ENCODE results near the gene REPS1.
"Not testable (repeated sequence)": the region's sequence is repeated elsewhere in the genome, so short reads cannot be mapped to it uniquely, and the experiment has no call there.

REPS1 gene

GRCh38 chr6:139003751-139004150 lies 15.7 kb upstream of the REPS1 start:
- DNase-seq = no peak

GRCh38 chr6:138999949-139000725 lies 12.1 kb upstream of the REPS1 start:
- DNase-seq = no peak

- DNase-seq = no peak
These were observed 9.1 kb upstream of the REPS1 start for GRCh38 chr6:138997136-138997535.

- no peak for DNase-seq
These were observed 8.5 kb upstream of the REPS1 start for GRCh38 chr6:138996524-138996923.

GRCh38 chr6:138993410-138993809 lies 5.4 kb upstream of the REPS1 start:
- DNase-seq = not testable (repeated sequence)

GRCh38 chr6:138992965-138993364 lies 4.9 kb upstream of the REPS1 start:
- DNase-seq = not testable (repeated sequence)

- DNase-seq = no peak
These were observed 3.2 kb upstream of the REPS1 start for GRCh38 chr6:138991206-138991605.

- no peak for DNase-seq
These were observed 1.3 kb upstream of the REPS1 start for GRCh38 chr6:138989098-138989983.

GRCh38 chr6:138988469-138988834 lies 399 bp upstream of the REPS1 start:
- DNase-seq = no peak

GRCh38 chr6:138987080-138987642 lies 892 bp downstream of the REPS1 start:
- no peak for DNase-seq

GRCh38 chr6:138986578-138986977 lies 1.5 kb downstream of the REPS1 start:
- peak; percentile 20 for DNase-seq

- DNase-seq = no peak
These were observed 6.6 kb downstream of the REPS1 start for GRCh38 chr6:138981416-138981815.

- no peak for DNase-seq
These were observed 8.0 kb downstream of the REPS1 start for GRCh38 chr6:138979813-138980668.

GRCh38 chr6:138979365-138979764 lies 8.7 kb downstream of the REPS1 start:
- DNase-seq = no peak

GRCh38 chr6:138978229-138978628 lies 9.8 kb downstream of the REPS1 start:
- no peak for DNase-seq

GRCh38 chr6:138977646-138978167 lies 10.3 kb downstream of the REPS1 start:
- DNase-seq = no peak

- DNase-seq = no peak
These were observed 10.8 kb downstream of the REPS1 start for GRCh38 chr6:138977242-138977641.

- no peak for DNase-seq
These were observed 12.2 kb downstream of the REPS1 start for GRCh38 chr6:138975815-138976214.

GRCh38 chr6:138973466-138974153 lies 14.4 kb downstream of the REPS1 start:
- no peak for DNase-seq

GRCh38 chr6:138972226-138972665 lies 15.8 kb downstream of the REPS1 start:
- no peak for DNase-seq

GRCh38 chr6:138971601-138972000 lies 16.5 kb downstream of the REPS1 start:
- DNase-seq = no peak

All from GF-D8 (cell line).